SIG-M5 treated with dmso at 0.1 percent for 504 hours (cell line): ENCODE data around the gene PIK3R2.

Experiments used
- DNase-seq: peaks from one replicate; lab custom pipeline; 2025; ENCODE audit not compliant: unreplicated experiment; lab: John Stamatoyannopoulos, UW

PIK3R2 gene

DNA sequence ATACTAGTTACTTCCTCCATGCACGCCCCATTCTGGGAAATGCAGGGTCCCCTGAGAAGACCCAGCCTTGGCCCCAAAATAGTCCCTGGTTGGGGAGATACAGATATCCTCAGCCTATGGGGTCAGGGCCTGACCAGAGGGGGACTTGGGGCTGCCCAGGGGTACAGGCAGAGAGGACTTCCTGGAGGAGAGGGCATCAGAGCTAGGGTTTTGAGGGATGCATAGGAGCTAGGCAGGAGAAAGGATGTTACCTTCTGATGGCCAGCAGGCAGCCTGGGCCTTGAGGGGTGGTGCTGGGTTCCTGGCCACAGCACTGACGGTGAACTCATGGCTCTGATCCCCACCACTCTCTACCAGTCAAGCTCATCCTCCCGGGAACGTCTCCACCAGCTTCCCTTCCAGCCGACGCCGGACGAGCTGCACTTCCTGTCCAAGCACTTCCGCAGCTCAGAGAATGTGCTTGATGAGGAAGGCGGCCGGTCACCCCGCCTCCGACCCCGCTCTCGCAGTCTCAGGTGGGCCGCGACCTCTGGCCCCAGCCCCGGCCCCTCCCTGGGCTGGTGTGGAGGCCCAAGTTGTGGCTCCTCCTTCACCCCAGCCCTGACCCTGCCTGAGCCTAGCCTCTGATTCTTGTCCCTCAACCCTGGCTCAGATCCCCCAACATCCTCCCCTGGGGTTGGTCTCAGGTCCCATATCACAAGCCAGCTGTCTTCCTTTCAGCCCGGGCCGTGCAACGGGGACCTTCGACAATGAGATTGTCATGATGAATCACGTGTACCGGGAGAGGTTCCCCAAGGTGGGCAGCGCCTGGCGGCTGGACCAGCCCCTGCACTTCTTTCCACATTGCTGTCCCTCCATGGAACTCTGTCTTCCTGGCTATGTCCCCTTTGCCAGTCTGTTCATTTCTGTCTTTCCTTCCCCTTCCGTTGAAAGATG, 29.8 kb upstream of the PIK3R2 start:
- DNase-seq, result no peak

DNA sequence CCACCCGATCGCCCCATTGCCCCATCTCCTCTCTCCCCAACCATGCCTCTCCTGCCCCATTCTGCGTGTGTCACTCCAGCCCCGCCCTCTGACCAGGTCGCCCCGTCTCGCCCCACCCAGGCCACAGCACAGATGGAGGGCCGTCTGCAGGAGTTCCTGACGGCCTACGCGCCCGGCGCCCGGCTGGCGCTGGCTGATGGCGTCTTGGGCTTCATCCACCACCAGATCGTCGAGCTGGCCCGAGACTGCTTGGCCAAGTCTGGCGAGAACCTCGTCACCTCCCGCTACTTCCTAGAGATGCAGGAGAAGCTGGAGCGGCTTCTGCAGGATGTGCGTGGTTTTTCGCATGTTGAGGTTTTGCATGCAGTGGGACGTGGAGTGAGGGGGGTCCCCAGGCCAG, 29.1 kb upstream of the PIK3R2 start:
- DNase-seq, result no peak

GRCh38 chr19:18126097-18126496, 26.9 kb upstream of the PIK3R2 start:
- DNase-seq, result no peak

DNA sequence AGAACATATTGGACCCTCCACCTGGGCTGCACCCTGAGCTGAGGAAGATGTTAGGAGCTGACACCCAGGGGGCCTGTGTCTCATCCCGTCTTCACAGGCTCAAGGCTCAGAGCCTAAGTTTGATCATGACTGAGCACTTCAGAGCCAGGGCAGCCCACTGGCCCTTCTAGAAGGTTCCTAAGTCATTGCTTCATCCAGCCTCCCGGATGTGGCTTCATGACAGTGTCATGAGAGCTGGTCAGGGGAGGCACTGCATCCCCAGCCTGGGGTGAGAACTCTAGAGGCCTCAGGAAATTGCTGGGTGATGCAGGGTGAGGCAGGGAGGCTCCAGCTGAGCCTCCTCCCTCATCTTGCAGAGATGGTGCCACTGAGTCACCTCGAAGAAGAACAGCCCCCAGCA, 24.9 kb upstream of the PIK3R2 start:
- DNase-seq, result peak; percentile 60

DNA sequence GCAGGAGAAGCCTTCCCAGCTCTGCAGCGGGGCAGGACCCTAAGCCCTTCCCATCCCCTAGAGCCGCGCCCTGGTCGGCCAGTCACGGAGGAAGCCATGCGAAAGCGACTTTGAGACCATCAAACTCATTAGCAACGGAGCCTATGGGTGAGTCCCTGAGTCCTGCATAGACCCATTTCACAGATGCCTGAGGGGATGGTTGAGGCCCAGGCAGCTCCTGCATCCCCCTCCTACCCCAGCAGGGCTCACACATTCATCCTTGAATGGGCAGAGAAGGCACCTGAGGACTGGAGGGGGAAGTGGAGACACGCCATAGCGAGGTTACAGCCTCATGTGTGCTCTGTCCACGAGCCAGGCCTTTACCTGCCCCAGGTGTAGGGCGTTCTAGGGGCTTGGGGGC, 24.2 kb upstream of the PIK3R2 start:
- no peak for DNase-seq

- no peak for DNase-seq
These were observed 22.3 kb upstream of the PIK3R2 start for GRCh38 chr19:18130523-18131242.

DNA sequence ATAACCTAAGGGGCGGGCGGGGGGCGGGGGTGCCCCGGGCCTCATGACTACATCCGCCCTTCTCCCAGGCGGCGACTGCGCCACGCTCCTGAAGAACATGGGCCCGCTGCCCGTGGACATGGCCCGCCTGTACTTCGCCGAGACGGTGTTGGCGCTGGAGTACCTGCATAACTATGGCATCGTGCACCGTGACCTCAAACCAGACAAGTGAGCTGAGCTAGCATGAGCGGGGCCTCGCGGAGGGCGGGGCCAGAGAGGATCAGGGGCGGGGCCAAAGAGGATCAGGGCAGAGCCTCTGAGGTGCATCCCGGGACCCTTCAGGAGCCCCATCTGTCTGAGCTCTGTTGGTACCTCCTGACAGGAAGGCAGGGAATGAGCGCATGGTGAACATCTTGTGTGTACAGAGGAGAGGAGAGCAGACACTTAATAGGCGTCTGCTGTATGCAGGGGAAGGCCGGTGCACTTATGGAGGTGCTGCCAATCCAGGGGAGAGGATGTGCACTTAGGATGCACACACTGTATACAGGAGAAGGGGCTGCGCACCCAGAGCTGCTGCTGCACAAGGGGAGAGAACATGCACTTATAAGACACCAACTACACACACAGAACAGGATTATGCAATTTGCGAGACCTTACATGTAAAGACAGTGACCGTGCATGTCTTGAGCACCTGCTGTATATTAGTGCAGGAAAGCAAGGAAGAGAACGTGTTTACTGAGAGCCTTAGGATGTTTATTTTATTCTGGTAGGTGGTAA, 20.9 kb upstream of the PIK3R2 start:
- DNase-seq, result no peak

DNA sequence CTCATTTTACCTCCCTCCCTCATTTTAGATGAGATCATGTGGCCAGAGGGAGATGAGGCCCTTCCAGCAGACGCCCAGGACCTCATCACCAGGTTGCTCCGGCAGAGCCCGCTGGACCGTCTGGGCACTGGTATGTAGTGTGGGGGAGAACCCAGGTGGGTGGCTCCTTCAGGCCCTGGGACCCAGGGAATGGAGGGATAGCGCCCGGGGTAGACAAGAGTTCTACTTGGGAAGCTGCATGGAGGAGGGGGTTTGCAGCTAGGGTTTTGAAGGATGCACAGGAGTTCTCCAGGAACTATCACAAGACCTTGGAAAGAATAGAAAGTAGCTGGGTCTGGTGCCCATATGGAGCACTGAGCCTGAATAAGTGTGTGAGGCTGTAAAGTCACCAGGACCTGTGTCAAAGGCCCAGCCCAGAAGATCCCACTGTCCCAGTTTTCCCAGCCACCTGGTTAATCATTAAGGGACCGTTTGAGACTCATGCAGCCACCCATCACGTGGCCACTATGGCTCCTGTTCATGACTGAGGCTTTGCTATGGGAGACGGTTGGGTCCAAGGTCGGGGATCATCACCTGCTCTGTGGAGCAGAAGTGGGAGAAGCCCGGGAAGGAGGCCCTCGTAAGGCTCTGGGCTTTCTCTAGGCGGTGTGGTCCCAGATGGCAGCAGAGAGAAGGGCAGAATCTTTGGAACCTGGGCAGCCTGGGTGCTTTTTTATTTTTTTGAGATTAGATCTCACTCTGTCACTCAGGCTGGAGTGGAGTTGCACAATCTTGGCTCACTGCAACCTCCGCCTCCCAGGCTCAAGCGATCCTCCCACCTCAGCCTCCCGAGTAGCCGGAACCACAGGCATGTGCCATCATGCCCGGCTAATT, 17.0 kb upstream of the PIK3R2 start:
- DNase-seq, result no peak

GRCh38 chr19:18137242-18137641, 15.7 kb upstream of the PIK3R2 start:
- DNase-seq, result no peak

DNA sequence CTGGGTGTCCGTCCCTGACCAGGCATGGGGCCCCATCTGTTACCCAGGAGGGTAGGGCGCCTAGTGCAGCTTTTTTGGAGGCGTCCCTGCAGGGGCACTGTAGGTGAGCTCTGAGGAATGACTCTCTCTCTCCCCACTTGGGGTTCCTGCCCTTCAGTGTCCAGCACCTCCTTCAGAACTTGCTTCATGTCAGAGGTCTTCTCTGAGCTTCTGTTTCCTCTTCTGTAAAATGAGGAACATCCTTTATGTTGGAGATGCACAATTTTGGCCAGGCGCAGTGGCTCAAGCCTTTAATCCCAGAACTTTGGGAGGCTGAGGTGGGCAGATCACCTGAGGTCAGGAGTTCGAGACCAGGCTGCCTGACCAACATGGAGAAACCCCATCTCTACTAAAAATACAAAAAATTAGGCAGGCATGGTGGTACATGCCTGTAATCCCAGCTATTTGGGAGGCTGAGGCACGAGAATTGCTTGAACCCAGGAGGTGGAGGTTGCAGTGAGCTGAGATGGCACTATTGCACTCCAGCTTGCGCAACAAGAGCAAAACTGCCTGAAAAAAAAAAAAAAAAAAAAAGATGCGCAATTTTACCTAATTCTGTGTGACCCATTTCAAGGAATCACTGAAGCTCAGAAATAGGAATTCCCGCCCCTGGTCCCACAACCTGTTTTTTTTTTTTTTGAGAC, 15.2 kb upstream of the PIK3R2 start:
- no peak for DNase-seq

- DNase-seq, result no peak
These were observed 12.5 kb upstream of the PIK3R2 start for GRCh38 chr19:18140473-18140872.

GRCh38 chr19:18141031-18141430, 11.9 kb upstream of the PIK3R2 start:
- peak; percentile 22 for DNase-seq

DNA sequence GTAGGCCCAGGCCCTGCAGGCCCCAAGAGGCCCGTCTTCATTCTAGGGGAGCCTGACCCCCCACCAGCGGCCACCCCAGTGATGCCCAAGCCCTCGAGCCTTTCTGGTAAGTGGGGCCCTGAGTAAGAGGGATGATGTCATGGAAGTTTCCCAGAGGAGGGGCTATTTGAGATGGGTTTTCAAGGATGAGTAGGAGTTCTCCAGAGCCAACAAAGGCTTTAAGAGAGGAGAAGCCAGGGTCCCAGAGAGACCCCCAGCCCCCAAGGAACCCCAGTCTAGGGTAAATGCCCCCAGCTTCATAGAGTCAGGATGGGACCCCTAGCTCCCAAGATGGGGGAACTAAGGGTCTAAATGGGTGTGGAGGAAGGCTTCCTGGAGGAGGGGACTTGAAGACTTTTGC, 9.1 kb upstream of the PIK3R2 start:
- no peak for DNase-seq

DNA sequence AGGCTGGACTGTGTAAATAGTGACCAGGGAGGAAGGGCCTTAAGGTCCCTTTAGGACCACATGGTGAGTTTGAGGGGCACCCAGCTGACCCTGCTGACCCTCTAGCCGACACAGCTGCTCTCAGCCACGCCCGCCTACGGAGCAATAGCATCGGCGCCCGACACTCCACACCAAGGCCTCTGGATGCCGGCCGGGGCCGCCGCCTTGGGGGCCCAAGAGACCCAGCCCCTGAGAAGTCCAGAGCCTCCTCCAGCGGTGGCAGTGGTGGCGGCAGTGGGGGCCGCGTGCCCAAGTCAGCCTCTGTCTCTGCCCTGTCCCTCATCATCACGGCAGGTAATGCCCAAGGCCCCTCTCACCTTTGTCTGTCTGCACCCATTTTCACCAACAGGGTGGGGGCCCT, 8.6 kb upstream of the PIK3R2 start:
- no peak for DNase-seq

- DNase-seq, result no peak
These were observed 8.1 kb upstream of the PIK3R2 start for GRCh38 chr19:18144906-18145305.

DNA sequence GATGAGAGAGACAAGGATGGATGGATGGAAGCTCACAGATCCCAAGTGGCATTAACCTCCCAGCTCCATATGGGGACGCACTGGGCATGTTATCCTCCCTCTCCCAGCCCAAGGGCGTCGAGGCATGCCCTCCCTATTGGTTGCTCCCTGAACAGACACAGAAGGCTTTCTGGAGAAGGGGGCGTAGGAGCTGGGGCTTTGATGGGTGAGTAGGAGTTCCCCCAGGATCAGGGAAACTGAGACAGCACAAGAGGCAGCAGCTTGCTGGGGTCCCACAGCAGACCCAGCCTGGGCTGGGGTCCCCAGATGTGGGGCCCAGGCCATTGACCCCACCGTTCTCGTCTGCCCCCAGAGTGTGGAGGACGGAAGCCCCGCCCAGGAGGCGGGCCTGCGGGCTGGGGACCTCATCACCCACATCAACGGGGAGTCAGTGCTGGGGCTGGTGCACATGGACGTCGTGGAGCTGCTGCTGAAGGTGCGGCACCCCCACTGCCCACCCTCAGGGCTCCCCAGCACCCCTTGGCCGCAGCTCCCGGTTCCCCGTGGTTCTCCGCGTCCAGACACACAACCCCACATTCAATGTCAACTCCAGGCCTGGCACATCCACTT, 7.5 kb upstream of the PIK3R2 start:
- no peak for DNase-seq

GRCh38 chr19:18147396-18147795, 5.6 kb upstream of the PIK3R2 start:
- no peak for DNase-seq

GRCh38 chr19:18149596-18149975, 3.4 kb upstream of the PIK3R2 start:
- DNase-seq, result no peak

DNA sequence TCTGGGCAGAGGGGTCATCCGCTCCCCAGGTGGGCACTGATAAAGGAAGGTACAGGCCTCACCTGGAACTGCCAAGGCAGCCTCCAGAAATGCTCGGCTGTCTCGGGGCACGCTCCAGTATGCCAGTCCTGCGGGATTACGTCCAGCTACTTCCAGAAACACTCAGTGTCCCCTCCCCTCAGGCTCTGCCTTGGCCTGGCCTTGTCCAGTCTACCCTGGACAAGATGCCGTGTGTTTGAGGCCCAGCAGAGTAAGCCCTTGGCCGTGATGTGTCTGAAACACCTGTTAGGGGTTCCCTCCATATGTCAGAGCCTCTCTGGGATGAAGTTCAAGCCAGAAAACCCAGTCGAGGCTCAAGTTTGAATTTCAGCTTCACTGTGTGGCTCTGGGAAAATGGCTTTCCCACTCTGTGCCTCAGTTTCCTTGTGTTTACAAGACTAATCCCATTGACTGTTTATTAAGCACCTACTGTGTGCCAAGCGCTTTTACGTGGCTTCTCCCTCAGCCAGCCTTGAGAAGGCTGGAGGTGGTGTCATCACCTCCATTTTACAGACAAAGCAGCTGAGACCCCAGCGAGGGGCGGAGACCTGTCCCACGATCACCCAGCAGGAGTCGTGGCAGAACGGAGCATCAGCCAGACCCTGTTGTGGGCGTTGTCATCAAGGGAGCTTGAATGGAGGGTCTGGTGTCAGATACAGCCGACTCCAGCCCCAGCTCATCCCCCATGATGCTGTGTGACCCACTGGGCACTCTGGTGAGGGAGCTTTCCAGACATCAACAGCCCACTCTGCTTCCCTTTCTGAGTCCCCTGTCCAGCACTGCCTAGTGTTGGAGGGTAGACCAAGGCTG, 2.0 kb upstream of the PIK3R2 start:
- DNase-seq, result no peak
